AG04450 (cell line): Measurements from ENCODE around the gene ADPRHL1. TPM values are rescaled to one million over a fixed set of nuclear protein-coding genes. Genes with fewer than 3 reads are reported as not detected.

Experiments
- CTCF ChIA-PET: fragments of 300-600, 350-600 bp; formaldehyde crosslinking; extraction: SDS; loops from one replicate; lab custom pipeline; 2022; ENCODE audit warnings: antibody characterized with exemption, inconsistent platforms; lab: Charles Lee
- POLR2A ChIA-PET: fragments of 350-600 bp; formaldehyde crosslinking; extraction: SDS; loops from one replicate; lab custom pipeline; 2021; ENCODE audit warnings: antibody characterized with exemption, inconsistent platforms; lab: Yijun Ruan, JAX
- DNase-seq: peaks from one replicate; pipeline ENCODE4 v3.0.0-alpha.2; 2011; ENCODE audit warnings: low read depth, low spot score
- H3K27ac ChIP-seq: one replicate; pipeline ENCODE4 v1.5.1; 2012; ENCODE audit warnings: low read depth, low read length, control low read depth
- H3K27me3 ChIP-seq: one replicate; pipeline ENCODE4 v1.6.0; 2012; ENCODE audit warnings: low read length; ENCODE audit not compliant: control insufficient read depth, insufficient read depth
- H3K4me3 ChIP-seq: 2 replicates; pipeline ENCODE4 v1.5.1; 2011; ENCODE audit warnings: mild to moderate bottlenecking, low read depth, low read length, control low read depth
- H3K9me3 ChIP-seq: 2 replicates; pipeline ENCODE4 v1.5.1; 2012; ENCODE audit warnings: low read length; ENCODE audit not compliant: control insufficient read depth, insufficient read depth
- polyA plus RNA-seq: library from polyadenylated mRNA; depleted of rRNA; stranded (reverse); fragments of >200 nt; gene quantifications from 2 replicates; pipeline ENCODE4 v1.2.3, GENCODE V29; 2011
- TF ChIP-seq, protein P1 (sequence below): IDR thresholded peaks from 2 replicates; pipeline ENCODE4 v1.5.1; 2011; ENCODE audit warnings: low read depth, low read length, control low read depth, inconsistent platforms

ADPRHL1 gene
- polyA plus RNA-seq, 1 experiment, result 0.35 TPM

DNA sequence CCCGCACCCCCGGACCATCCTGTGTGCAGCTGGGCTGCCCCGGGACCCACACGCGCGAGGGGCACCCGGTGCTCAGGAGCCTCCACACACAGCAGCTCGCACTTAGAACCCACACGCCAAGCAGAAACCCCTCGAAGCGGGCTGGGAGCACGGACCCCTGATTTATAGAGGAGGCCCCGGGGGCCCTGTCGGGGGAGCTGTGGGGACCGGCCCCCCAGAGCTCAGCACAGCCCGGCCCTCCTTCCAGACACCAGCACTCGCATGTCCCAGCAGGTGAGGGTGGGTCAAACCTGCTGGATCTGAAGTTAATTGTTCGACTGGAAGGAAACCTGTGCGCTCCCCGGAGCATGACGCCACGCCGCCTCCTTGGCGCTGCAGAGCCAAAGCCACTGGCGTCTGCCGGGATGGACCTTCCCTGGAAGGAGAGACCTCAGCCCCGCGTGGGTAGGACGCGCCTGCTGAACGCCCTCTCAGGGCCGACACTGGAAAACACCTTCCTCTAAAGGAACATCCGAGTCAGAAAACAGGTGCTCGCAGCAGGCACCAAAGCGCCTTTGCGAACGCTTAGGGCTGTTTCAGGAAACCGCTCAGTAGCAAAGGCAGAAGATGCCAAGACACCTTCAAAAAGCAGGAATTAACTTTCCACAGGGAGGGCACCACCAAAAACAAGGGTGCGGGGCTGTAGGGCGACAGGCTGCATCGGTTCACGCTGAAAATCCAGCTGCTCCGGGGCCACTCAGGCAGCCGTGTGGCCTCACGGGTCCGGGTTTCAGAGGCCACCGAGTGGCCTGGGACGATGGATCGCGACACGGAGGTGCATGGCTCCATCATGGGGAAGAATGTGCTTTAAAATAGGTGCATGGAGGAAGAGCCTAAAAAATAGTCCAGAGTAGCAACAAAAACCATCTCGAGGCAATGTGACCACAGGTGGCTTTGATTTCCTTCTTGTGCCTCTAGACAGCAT is 51.6 kb downstream of the ADPRHL1 start:
- no peaks in the 10 kb centered on the region for H3K27me3 ChIP-seq
- H3K9me3 ChIP-seq, result no peaks in the 10 kb centered on the region; the same call in 1 of the 2 replicates
- CTCF ChIA-PET, result no interaction called here
- no peak for DNase-seq
- H3K4me3 ChIP-seq, result no peak overlapping the region
- POLR2A ChIA-PET, result no interaction called here
- H3K27ac ChIP-seq, result no peak overlapping the region
- TF ChIP-seq, protein P1, sequence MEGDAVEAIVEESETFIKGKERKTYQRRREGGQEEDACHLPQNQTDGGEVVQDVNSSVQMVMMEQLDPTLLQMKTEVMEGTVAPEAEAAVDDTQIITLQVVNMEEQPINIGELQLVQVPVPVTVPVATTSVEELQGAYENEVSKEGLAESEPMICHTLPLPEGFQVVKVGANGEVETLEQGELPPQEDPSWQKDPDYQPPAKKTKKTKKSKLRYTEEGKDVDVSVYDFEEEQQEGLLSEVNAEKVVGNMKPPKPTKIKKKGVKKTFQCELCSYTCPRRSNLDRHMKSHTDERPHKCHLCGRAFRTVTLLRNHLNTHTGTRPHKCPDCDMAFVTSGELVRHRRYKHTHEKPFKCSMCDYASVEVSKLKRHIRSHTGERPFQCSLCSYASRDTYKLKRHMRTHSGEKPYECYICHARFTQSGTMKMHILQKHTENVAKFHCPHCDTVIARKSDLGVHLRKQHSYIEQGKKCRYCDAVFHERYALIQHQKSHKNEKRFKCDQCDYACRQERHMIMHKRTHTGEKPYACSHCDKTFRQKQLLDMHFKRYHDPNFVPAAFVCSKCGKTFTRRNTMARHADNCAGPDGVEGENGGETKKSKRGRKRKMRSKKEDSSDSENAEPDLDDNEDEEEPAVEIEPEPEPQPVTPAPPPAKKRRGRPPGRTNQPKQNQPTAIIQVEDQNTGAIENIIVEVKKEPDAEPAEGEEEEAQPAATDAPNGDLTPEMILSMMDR, result no peak

- Histone ChIP-seq H3K9me3 (no peaks in the 10 kb centered on the region; the same call in 1 of the 2 replicates), H3K27me3 (no peaks in the 10 kb centered on the region), H3K27ac (no peak overlapping the region), H3K4me3 (no peak overlapping the region)
- POLR2A ChIA-PET, result no interaction called here
- CTCF ChIA-PET, result no interaction called here
- TF ChIP-seq, protein P1, result no peak
- no peak for DNase-seq
Measured at GRCh38 chr13:113400621-113401451, 52.5 kb downstream of the ADPRHL1 start.

- no peak overlapping the region for H3K4me3 ChIP-seq
- no peak for DNase-seq
- ChIA-PET POLR2A (no interaction called here), CTCF (no interaction called here)
- H3K9me3 ChIP-seq, result no peaks in the 10 kb centered on the region; the same call in 1 of the 2 replicates
- no peak overlapping the region for H3K27ac ChIP-seq
- H3K27me3 ChIP-seq, result no peaks in the 10 kb centered on the region
- TF ChIP-seq, protein P1, result no peak
Measured at GRCh38 chr13:113399755-113400149, 53.5 kb downstream of the ADPRHL1 start.

- Histone ChIP-seq H3K27ac (no peak overlapping the region), H3K4me3 (no peak overlapping the region), H3K27me3 (no peaks in the 10 kb centered on the region), H3K9me3 (no peaks in the 10 kb centered on the region; the same call in 1 of the 2 replicates)
- ChIA-PET CTCF (no interaction called here), POLR2A (interaction anchor here (1.6 kb wide), 1 partner anchor 11 kb away, joined by 5 read pairs; no protein-coding TSS in a partner anchor)
- TF ChIP-seq, protein P1, result no peak
- DNase-seq, result no peak
Measured at GRCh38 chr13:113398963-113399754, 54.1 kb downstream of the ADPRHL1 start.
